Dendritic cell treated with granulocyte-macrophage colony-stimulating factor and Interleukin-4, amounts not matched to agents 40 ng/mL and 50 ng/mL, for 4 days (primary cell): Measurements from ENCODE around the gene FNDC10.

Source experiments
- H3K27ac Mint-ChIP-seq: one replicate; pipeline ENCODE4 v1.8.0; 2022; ENCODE audit warnings: mild to moderate bottlenecking, mixed read lengths
- H3K27me3 Mint-ChIP-seq: one replicate; pipeline ENCODE4 v1.8.0; 2022; ENCODE audit warnings: mild to moderate bottlenecking, mixed read lengths
- H3K36me3 Mint-ChIP-seq: one replicate; pipeline ENCODE4 v1.8.0; 2022; ENCODE audit warnings: low read depth, mixed read lengths
- H3K4me1 Mint-ChIP-seq: one replicate; pipeline ENCODE4 v1.8.0; 2022; ENCODE audit warnings: low read depth, mixed read lengths
- H3K4me3 Mint-ChIP-seq: one replicate; pipeline ENCODE4 v1.8.0; 2022; ENCODE audit warnings: mild to moderate bottlenecking, moderate library complexity, mixed read lengths
- H3K9me3 Mint-ChIP-seq: one replicate; pipeline ENCODE4 v1.8.0; 2022; ENCODE audit warnings: mixed read lengths
- intact Hi-C: fragments of 100-400 bp; cut with micrococcal nuclease; formaldehyde crosslinking; loops from one replicate; pipeline ENCODE4 v1.15.0; 2022

The FNDC10 gene

GRCh38 chr1:1591452-1591851 is 8.5 kb downstream of the FNDC10 start:
- Mint-ChIP-seq H3K36me3 (no peaks in the 10 kb centered on the region), H3K4me3 (no peak overlapping the region), H3K9me3 (no peaks in the 10 kb centered on the region), H3K27me3 (peaks cover 16% of the 10 kb centered on the region), H3K4me1 (no peaks in the 10 kb centered on the region), H3K27ac (no peak overlapping the region)
- intact Hi-C loops, result no loop called here

- no peak overlapping the region for H3K4me3 Mint-ChIP-seq
Measured at GRCh38 chr1:1583347-1584010, 16.5 kb downstream of the FNDC10 start.

GRCh38 chr1:1582585-1583346 is 17.2 kb downstream of the FNDC10 start:
- H3K36me3 Mint-ChIP-seq, result no peaks in the 10 kb centered on the region

More at GRCh38 chr1:1583347-1584010, 16.5 kb downstream of the FNDC10 start:
- intact Hi-C loops, result no loop called here
- H3K27ac Mint-ChIP-seq, result no peak overlapping the region
- no peaks in the 10 kb centered on the region for H3K9me3 Mint-ChIP-seq
- peaks cover 59% of the 10 kb centered on the region for H3K27me3 Mint-ChIP-seq
- no peaks in the 10 kb centered on the region for H3K4me1 Mint-ChIP-seq
- H3K36me3 Mint-ChIP-seq, result no peaks in the 10 kb centered on the region

GRCh38 chr1:1578371-1578940 is 21.5 kb downstream of the FNDC10 start:
- intact Hi-C loops, result no loop called here
- Mint-ChIP-seq H3K27ac (no peak overlapping the region), H3K9me3 (no peaks in the 10 kb centered on the region), H3K4me1 (peaks cover 11% of the 10 kb centered on the region), H3K4me3 (no peak overlapping the region), H3K36me3 (peaks cover 16% of the 10 kb centered on the region), H3K27me3 (peaks cover 39% of the 10 kb centered on the region)

More at GRCh38 chr1:1582585-1583346, 17.2 kb downstream of the FNDC10 start:
- Mint-ChIP-seq H3K27ac (no peak overlapping the region), H3K27me3 (peaks cover 63% of the 10 kb centered on the region), H3K9me3 (no peaks in the 10 kb centered on the region), H3K4me1 (no peaks in the 10 kb centered on the region), H3K4me3 (no peak overlapping the region)
- intact Hi-C loops, result no loop called here

- intact Hi-C loops, result no loop called here
- Mint-ChIP-seq H3K9me3 (no peaks in the 10 kb centered on the region), H3K27ac (no peak overlapping the region), H3K4me3 (no peak overlapping the region), H3K4me1 (peaks cover 16% of the 10 kb centered on the region), H3K27me3 (peaks cover 33% of the 10 kb centered on the region), H3K36me3 (peaks cover 20% of the 10 kb centered on the region)
Measured at GRCh38 chr1:1577367-1578011, 22.4 kb downstream of the FNDC10 start.

- Mint-ChIP-seq H3K36me3 (peaks cover 38% of the 10 kb centered on the region), H3K27me3 (peaks cover 17% of the 10 kb centered on the region), H3K4me1 (peaks cover 27% of the 10 kb centered on the region), H3K4me3 (peak within 1 kb of the TSS; percentile 93), H3K27ac (peak within 1 kb of the TSS; percentile 98), H3K9me3 (no peaks in the 10 kb centered on the region)
- intact Hi-C loops, result loop anchor here (1.0 kb wide), 1 partner anchor 40 kb away; the partner anchor contains the start of gene MIB2
Measured at GRCh38 chr1:1574721-1575537, 25.0 kb downstream of the FNDC10 start, which contains the start of gene SSU72. Gene SSU72 (minus strand): TSS chr1:1574863. CDS start chr1:1574557, 306 bp downstream.

GRCh38 chr1:1573843-1574720 is 25.9 kb downstream of the FNDC10 start:
- H3K36me3 Mint-ChIP-seq, result peaks cover 47% of the 10 kb centered on the region
- peak overlapping the region; percentile 98 for H3K27ac Mint-ChIP-seq
- intact Hi-C loops, result loop anchor here (1.0 kb wide), 1 partner anchor 41 kb away; the partner anchor contains the start of gene MIB2
- H3K9me3 Mint-ChIP-seq, result no peaks in the 10 kb centered on the region
- peaks cover 34% of the 10 kb centered on the region for H3K4me1 Mint-ChIP-seq
- H3K27me3 Mint-ChIP-seq, result peaks cover 14% of the 10 kb centered on the region
- peak overlapping the region; percentile 89 for H3K4me3 Mint-ChIP-seq

GRCh38 chr1:1569341-1569740 is 30.6 kb downstream of the FNDC10 start:
- intact Hi-C loops, result no loop called here
- no peaks in the 10 kb centered on the region for H3K9me3 Mint-ChIP-seq

GRCh38 chr1:1567891-1568291 is 32.0 kb downstream of the FNDC10 start:
- Mint-ChIP-seq H3K9me3 (no peaks in the 10 kb centered on the region), H3K4me1 (peaks cover 29% of the 10 kb centered on the region), H3K27ac (no peak overlapping the region), H3K36me3 (peaks cover 77% of the 10 kb centered on the region), H3K27me3 (no peaks in the 10 kb centered on the region), H3K4me3 (no peak overlapping the region)
- intact Hi-C loops, result no loop called here

More at GRCh38 chr1:1569341-1569740, 30.6 kb downstream of the FNDC10 start:
- H3K27ac Mint-ChIP-seq, result no peak overlapping the region
- H3K4me1 Mint-ChIP-seq, result peaks cover 38% of the 10 kb centered on the region
- H3K27me3 Mint-ChIP-seq, result no peaks in the 10 kb centered on the region
- no peak overlapping the region for H3K4me3 Mint-ChIP-seq
- H3K36me3 Mint-ChIP-seq, result peaks cover 75% of the 10 kb centered on the region

- H3K36me3 Mint-ChIP-seq, result peaks cover 83% of the 10 kb centered on the region
Measured at GRCh38 chr1:1567152-1567875, 32.6 kb downstream of the FNDC10 start.

GRCh38 chr1:1565340-1565739 is 34.6 kb downstream of the FNDC10 start:
- Mint-ChIP-seq H3K9me3 (no peaks in the 10 kb centered on the region), H3K4me1 (peaks cover 23% of the 10 kb centered on the region), H3K27me3 (no peaks in the 10 kb centered on the region), H3K36me3 (peaks cover 85% of the 10 kb centered on the region), H3K27ac (no peak overlapping the region), H3K4me3 (no peak overlapping the region)
- intact Hi-C loops, result no loop called here

More at GRCh38 chr1:1567152-1567875, 32.6 kb downstream of the FNDC10 start:
- Mint-ChIP-seq H3K27ac (no peak overlapping the region), H3K27me3 (no peaks in the 10 kb centered on the region), H3K9me3 (no peaks in the 10 kb centered on the region), H3K4me1 (peaks cover 29% of the 10 kb centered on the region), H3K4me3 (no peak overlapping the region)
- intact Hi-C loops, result no loop called here

- intact Hi-C loops, result no loop called here
- Mint-ChIP-seq H3K4me3 (no peak overlapping the region), H3K36me3 (peaks cover 84% of the 10 kb centered on the region), H3K27me3 (no peaks in the 10 kb centered on the region), H3K9me3 (no peaks in the 10 kb centered on the region), H3K27ac (no peak overlapping the region), H3K4me1 (peaks cover 12% of the 10 kb centered on the region)
Measured at GRCh38 chr1:1564268-1564667, 35.7 kb downstream of the FNDC10 start.
